HL-60 (cell line): ENCODE data around the gene SLC4A1.

Experiments used
- GABPA ChIP-seq: IDR thresholded peaks from 2 replicates; pipeline ENCODE4 v1.6.1; 2012; ENCODE audit warnings: low read depth
- POLR2AphosphoS5 ChIP-seq: IDR thresholded peaks from 2 replicates; pipeline ENCODE4 v1.6.1; 2012; ENCODE audit warnings: low read depth
- TF ChIP-seq, protein P1 (sequence below): IDR thresholded peaks from 2 replicates; pipeline ENCODE4 v1.6.1; 2012; ENCODE audit warnings: low read depth; ENCODE audit not compliant: insufficient replicate concordance
- TF ChIP-seq, protein P2 (sequence below): IDR thresholded peaks from one replicate; pipeline ENCODE4 v1.5.1; 2011; ENCODE audit warnings: low read length, control low read depth, inconsistent platforms; ENCODE audit not compliant: insufficient read depth

DNA sequence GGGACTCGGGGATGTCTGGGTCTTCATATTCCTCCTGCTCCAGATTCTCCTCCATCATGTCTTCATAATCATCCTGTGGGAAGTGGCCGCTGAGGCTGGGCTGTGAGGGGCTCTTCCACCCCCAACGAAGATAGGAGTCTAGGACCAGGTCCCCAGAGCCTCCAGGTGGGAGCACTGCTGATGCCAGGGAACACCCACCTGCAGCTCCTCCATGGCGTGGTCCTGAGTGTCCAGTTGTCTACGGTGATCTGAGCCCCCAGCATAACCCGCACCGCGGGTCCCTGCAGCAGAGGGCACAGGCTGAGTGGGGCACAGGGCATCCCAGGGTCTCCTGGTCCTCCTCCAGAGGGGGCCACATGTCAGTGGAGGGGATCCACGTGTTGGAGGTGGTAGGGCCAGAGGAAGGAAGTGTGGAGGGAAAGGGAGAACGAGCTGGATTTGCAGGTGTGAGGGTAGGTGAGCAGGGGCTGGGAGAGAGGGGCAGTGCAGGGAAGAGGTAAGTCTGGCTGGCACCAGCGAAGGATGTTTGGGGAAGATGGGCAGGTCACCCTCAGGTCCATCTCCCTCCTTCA, 5.2 kb downstream of the SLC4A1 start:
- no peak for TF ChIP-seq POLR2AphosphoS5
- TF ChIP-seq, protein P1, sequence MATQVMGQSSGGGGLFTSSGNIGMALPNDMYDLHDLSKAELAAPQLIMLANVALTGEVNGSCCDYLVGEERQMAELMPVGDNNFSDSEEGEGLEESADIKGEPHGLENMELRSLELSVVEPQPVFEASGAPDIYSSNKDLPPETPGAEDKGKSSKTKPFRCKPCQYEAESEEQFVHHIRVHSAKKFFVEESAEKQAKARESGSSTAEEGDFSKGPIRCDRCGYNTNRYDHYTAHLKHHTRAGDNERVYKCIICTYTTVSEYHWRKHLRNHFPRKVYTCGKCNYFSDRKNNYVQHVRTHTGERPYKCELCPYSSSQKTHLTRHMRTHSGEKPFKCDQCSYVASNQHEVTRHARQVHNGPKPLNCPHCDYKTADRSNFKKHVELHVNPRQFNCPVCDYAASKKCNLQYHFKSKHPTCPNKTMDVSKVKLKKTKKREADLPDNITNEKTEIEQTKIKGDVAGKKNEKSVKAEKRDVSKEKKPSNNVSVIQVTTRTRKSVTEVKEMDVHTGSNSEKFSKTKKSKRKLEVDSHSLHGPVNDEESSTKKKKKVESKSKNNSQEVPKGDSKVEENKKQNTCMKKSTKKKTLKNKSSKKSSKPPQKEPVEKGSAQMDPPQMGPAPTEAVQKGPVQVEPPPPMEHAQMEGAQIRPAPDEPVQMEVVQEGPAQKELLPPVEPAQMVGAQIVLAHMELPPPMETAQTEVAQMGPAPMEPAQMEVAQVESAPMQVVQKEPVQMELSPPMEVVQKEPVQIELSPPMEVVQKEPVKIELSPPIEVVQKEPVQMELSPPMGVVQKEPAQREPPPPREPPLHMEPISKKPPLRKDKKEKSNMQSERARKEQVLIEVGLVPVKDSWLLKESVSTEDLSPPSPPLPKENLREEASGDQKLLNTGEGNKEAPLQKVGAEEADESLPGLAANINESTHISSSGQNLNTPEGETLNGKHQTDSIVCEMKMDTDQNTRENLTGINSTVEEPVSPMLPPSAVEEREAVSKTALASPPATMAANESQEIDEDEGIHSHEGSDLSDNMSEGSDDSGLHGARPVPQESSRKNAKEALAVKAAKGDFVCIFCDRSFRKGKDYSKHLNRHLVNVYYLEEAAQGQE: no peak
- TF ChIP-seq, protein P2, sequence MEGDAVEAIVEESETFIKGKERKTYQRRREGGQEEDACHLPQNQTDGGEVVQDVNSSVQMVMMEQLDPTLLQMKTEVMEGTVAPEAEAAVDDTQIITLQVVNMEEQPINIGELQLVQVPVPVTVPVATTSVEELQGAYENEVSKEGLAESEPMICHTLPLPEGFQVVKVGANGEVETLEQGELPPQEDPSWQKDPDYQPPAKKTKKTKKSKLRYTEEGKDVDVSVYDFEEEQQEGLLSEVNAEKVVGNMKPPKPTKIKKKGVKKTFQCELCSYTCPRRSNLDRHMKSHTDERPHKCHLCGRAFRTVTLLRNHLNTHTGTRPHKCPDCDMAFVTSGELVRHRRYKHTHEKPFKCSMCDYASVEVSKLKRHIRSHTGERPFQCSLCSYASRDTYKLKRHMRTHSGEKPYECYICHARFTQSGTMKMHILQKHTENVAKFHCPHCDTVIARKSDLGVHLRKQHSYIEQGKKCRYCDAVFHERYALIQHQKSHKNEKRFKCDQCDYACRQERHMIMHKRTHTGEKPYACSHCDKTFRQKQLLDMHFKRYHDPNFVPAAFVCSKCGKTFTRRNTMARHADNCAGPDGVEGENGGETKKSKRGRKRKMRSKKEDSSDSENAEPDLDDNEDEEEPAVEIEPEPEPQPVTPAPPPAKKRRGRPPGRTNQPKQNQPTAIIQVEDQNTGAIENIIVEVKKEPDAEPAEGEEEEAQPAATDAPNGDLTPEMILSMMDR: no peak
- no peak for TF ChIP-seq GABPA
